SU-DHL-6 (cell line): Measurements from ENCODE around the gene ZG16.
A peak's percentile ranks its signal among the peaks of the same experiment; 100 is the strongest.

Experiments
- H2AFZ ChIP-seq: fragments of 200-600 bp; sonication (generic); 2 replicates; pipeline ENCODE4 v1.6.1; 2014; ENCODE audit warnings: low read depth, mild to moderate bottlenecking, moderate library complexity, mixed read lengths, antibody characterized with exemption, low read length; ENCODE audit not compliant: severe bottlenecking
- H3F3A ChIP-seq: fragments of 200-600 bp; shearing (Covaris generic); 2 replicates; pipeline ENCODE4 v1.6.0; 2016; ENCODE audit warnings: antibody characterized with exemption, mild to moderate bottlenecking; ENCODE audit not compliant: insufficient read depth
- H3K27ac ChIP-seq: fragments of 200-600 bp; sonication (generic); 2 replicates; pipeline ENCODE4 v1.5.1; 2016; ENCODE audit warnings: low read depth, mild to moderate bottlenecking, low read length, moderate library complexity, mixed read lengths
- H3K27me3 ChIP-seq: fragments of 200-600 bp; sonication (generic), shearing (Covaris generic); 2 replicates; pipeline ENCODE4 v1.6.0; 2014; ENCODE audit warnings: mild to moderate bottlenecking, low read length
- H3K36me3 ChIP-seq: fragments of 200-600 bp; sonication (generic); 2 replicates; pipeline ENCODE4 v1.6.1; 2014; ENCODE audit warnings: mild to moderate bottlenecking, low read length, mixed read lengths
- H3K4me2 ChIP-seq: fragments of 300-600, 200-600 bp; shearing (Covaris generic), sonication (generic); 2 replicates; pipeline ENCODE4 v1.6.0; 2014; ENCODE audit warnings: low read length, low read depth, mild to moderate bottlenecking; ENCODE audit not compliant: poor library complexity, severe bottlenecking
- H3K4me3 ChIP-seq: fragments of 200-600 bp; sonication (generic); 2 replicates; pipeline ENCODE4 v1.5.1; 2014; ENCODE audit warnings: antibody characterized with exemption, low read length, mild to moderate bottlenecking, mixed read lengths; ENCODE audit not compliant: insufficient read depth, poor library complexity, severe bottlenecking
- H3K79me2 ChIP-seq: fragments of 200-600 bp; sonication (generic); 2 replicates; pipeline ENCODE4 v1.6.1; 2014; ENCODE audit warnings: mild to moderate bottlenecking, low read length, moderate library complexity; ENCODE audit not compliant: insufficient read depth
- H3K9ac ChIP-seq: fragments of 200-600 bp; sonication (generic); 2 replicates; pipeline ENCODE4 v1.7.0; 2014; ENCODE audit warnings: mild to moderate bottlenecking, low read length
- H3K9me2 ChIP-seq: fragments of 200-600 bp; sonication (generic); replicated peaks from 2 replicates; pipeline ENCODE4 v1.6.1; 2014; ENCODE audit warnings: low read length; ENCODE audit not compliant: insufficient read depth
- H3K9me3 ChIP-seq: fragments of 200-600 bp; sonication (generic); 2 replicates; pipeline ENCODE4 v1.6.1; 2014; ENCODE audit warnings: low read length, mixed read lengths; ENCODE audit not compliant: insufficient read depth
- H4K20me1 ChIP-seq: fragments of 200-600 bp; sonication (generic); 2 replicates; pipeline ENCODE4 v1.6.1; 2014; ENCODE audit warnings: low read depth, mild to moderate bottlenecking, antibody characterized with exemption, low read length, moderate library complexity, mixed read lengths
- CTCF ChIP-seq: fragments of 200-600 bp; sonication (generic); IDR thresholded peaks from one replicate; pipeline ENCODE4 v1.5.1; 2017; ENCODE audit warnings: antibody characterized with exemption, mild to moderate bottlenecking, low read length, moderate library complexity; ENCODE audit not compliant: insufficient read depth, poor library complexity, severe bottlenecking
- EZH2phosphoT487 ChIP-seq: fragments of 200-600 bp; sonication (generic), shearing (Covaris generic); conservative IDR thresholded peaks from 2 replicates; pipeline ENCODE4 v1.6.1; 2018; ENCODE audit warnings: mild to moderate bottlenecking, antibody characterized with exemption, low read length, moderate library complexity, mixed read lengths

The ZG16 gene

GRCh38 chr16:29813644-29814562 is 35.8 kb downstream of the ZG16 start:
- Histone ChIP-seq H3F3A (peaks cover 18% of the 10 kb centered on the region), H3K79me2 (peaks cover 17% of the 10 kb centered on the region), H2AFZ (no peak overlapping the region), H3K36me3 (peaks cover 5% of the 10 kb centered on the region; the same call in 1 of the 2 replicates), H3K27me3 (no peaks in the 10 kb centered on the region), H3K4me2 (no peak overlapping the region), H3K27ac (no peak overlapping the region), H3K4me3 (no peak overlapping the region), H4K20me1 (peaks cover under 1% of the 10 kb centered on the region; the same call in 1 of the 2 replicates), H3K9ac (no peak overlapping the region), H3K9me2 (no peaks in the 10 kb centered on the region), H3K9me3 (no peaks in the 10 kb centered on the region)
- no peak for TF ChIP-seq CTCF
- no peak for TF ChIP-seq EZH2phosphoT487

GRCh38 chr16:29814592-29814991 is 36.5 kb downstream of the ZG16 start:
- Histone ChIP-seq H3K4me3 (no peak overlapping the region), H3K27ac (no peak overlapping the region), H3K9me2 (no peaks in the 10 kb centered on the region), H3F3A (peaks cover 15% of the 10 kb centered on the region), H3K4me2 (peak overlapping the region; percentile 60), H3K36me3 (0 out of 2 replicates have a peak, but pooled peaks cover 2% of the 10 kb centered on the region), H3K27me3 (no peaks in the 10 kb centered on the region), H2AFZ (no peak overlapping the region), H3K9me3 (no peaks in the 10 kb centered on the region), H4K20me1 (no peaks in the 10 kb centered on the region), H3K79me2 (peaks cover 21% of the 10 kb centered on the region), H3K9ac (no peak overlapping the region)
- TF ChIP-seq EZH2phosphoT487 (no peak), CTCF (no peak)

GRCh38 chr16:29815032-29815721 is 37.1 kb downstream of the ZG16 start:
- peak overlapping the region; percentile 68 for H2AFZ ChIP-seq
- no peaks in the 10 kb centered on the region for H3K9me3 ChIP-seq
- peaks cover 21% of the 10 kb centered on the region for H3K79me2 ChIP-seq
- H3K9ac ChIP-seq = peak overlapping the region; percentile 91
- peak overlapping the region; percentile 60 for H3K4me2 ChIP-seq
- H3K27me3 ChIP-seq = no peaks in the 10 kb centered on the region
- H3K36me3 ChIP-seq = 0 out of 2 replicates have a peak, but pooled peaks cover 2% of the 10 kb centered on the region
- peak overlapping the region; percentile 64 for H3K27ac ChIP-seq
- H3K4me3 ChIP-seq = peak overlapping the region; percentile 38
- no peaks in the 10 kb centered on the region for H3K9me2 ChIP-seq
- no peaks in the 10 kb centered on the region for H4K20me1 ChIP-seq
- H3F3A ChIP-seq = peaks cover 15% of the 10 kb centered on the region
- TF ChIP-seq CTCF (no peak), EZH2phosphoT487 (no peak)
